HUES64 (cell line): ENCODE measurements around the gene RCAN2.

Experiments
- H3K27ac ChIP-seq: 2 replicates; pipeline ENCODE4 v1.7.0; 2013; ENCODE audit warnings: low read depth, low read length, inconsistent platforms
- H3K27me3 ChIP-seq: 2 replicates; pipeline ENCODE4 v1.6.1; 2013; ENCODE audit warnings: mild to moderate bottlenecking, low read length; ENCODE audit not compliant: insufficient read depth
- H3K36me3 ChIP-seq: 2 replicates; pipeline ENCODE4 v1.6.1; 2013; ENCODE audit warnings: mild to moderate bottlenecking, low read length; ENCODE audit not compliant: insufficient read depth
- H3K4me1 ChIP-seq: 2 replicates; pipeline ENCODE4 v1.6.1; 2013; ENCODE audit warnings: mild to moderate bottlenecking, low read length, moderate library complexity; ENCODE audit not compliant: insufficient read depth
- H3K4me3 ChIP-seq: 2 replicates; pipeline ENCODE4 v1.5.1; 2013; ENCODE audit warnings: mild to moderate bottlenecking, low read length, moderate library complexity
- H3K9ac ChIP-seq: 2 replicates; pipeline ENCODE4 v1.6.1; 2013; ENCODE audit warnings: mild to moderate bottlenecking, low read depth, low read length
- H3K9me3 ChIP-seq: 2 replicates; pipeline ENCODE4 v1.6.1; 2013; ENCODE audit warnings: low read depth, low read length; ENCODE audit not compliant: insufficient read depth
- WGBS: fragments of 150-250, 120-280 bp; methylation state at CpG from one replicate; pipeline ENCODE4 v1.1.7; 2013; ENCODE audit warnings: missing lambda C conversion rate; 5-methylcytosine and 5-hydroxymethylcytosine counted together

The RCAN2 gene

GRCh38 chr6:46175446-46175845 lies 315.8 kb downstream of the RCAN2 start:
- Histone ChIP-seq H3K36me3 (no peaks in the 10 kb centered on the region), H3K4me1 (peaks cover 5% of the 10 kb centered on the region; the same call in 1 of the 2 replicates), H3K27ac (no peak overlapping the region), H3K9me3 (no peaks in the 10 kb centered on the region), H3K27me3 (no peaks in the 10 kb centered on the region), H3K4me3 (no peak overlapping the region), H3K9ac (no peak overlapping the region)
- 92% methylated on average over 4 of the region's 4 CpGs for WGBS

- 80% methylated on average over 3 of the region's 3 CpGs for WGBS
- Histone ChIP-seq H3K9me3 (no peaks in the 10 kb centered on the region), H3K27ac (no peak overlapping the region), H3K4me3 (no peak overlapping the region), H3K4me1 (peaks cover 7% of the 10 kb centered on the region), H3K36me3 (no peaks in the 10 kb centered on the region), H3K27me3 (no peaks in the 10 kb centered on the region), H3K9ac (no peak overlapping the region)
Measured at GRCh38 chr6:46174904-46175303, 316.3 kb downstream of the RCAN2 start.

GRCh38 chr6:46172176-46172575 lies 319.1 kb downstream of the RCAN2 start:
- Histone ChIP-seq H3K4me3 (no peak overlapping the region), H3K4me1 (peaks cover 11% of the 10 kb centered on the region), H3K27ac (no peak overlapping the region), H3K36me3 (peaks cover 8% of the 10 kb centered on the region; the same call in 1 of the 2 replicates), H3K27me3 (no peaks in the 10 kb centered on the region), H3K9ac (no peak overlapping the region), H3K9me3 (no peaks in the 10 kb centered on the region)
- WGBS = 85% methylated on average over 4 of the region's 4 CpGs
